Heart right ventricle (tissue), 16 donors: Measurements from ENCODE around the gene LRRC1. TPM values are rescaled to one million over a fixed set of nuclear protein-coding genes. Genes with fewer than 3 reads are reported as not detected.

Experiments
- ATAC-seq, 8 donors: fragments of 200-7000 bp; cut with Tn5 transposase; one replicate each; pipeline ENCODE4 v1.9.1; 2020; ENCODE audit warnings: mild to moderate bottlenecking in 8 of 8, moderate library complexity in 8 of 8, moderate number of reproducible peaks in 1 of 8
- DNase-seq, 2 donors: peaks; one replicate each; pipeline ENCODE4 v3.0.0-alpha.2; 2020
- H3K27ac ChIP-seq, 10 donors: fragments of 200-600 bp; sonication (generic) in 2 of 10; one replicate each; pipeline versions ENCODE4 v1.5.0 to v1.8.0; 2020 to 2022; ENCODE audit warnings: mild to moderate bottlenecking in 3 of 10
- H3K27me3 ChIP-seq, 7 donors: fragments of 200-600 bp; one replicate each; pipeline ENCODE4 v1.8.0; 2021 to 2022; ENCODE audit warnings: mild to moderate bottlenecking in 2 of 7
- H3K36me3 ChIP-seq, 9 donors: fragments of 200-600 bp; sonication (generic) in 1 of 9; one replicate each; pipeline versions ENCODE4 v1.5.0 to v1.8.0; 2020 to 2022; ENCODE audit warnings: mild to moderate bottlenecking in 2 of 9
- H3K4me1 ChIP-seq, 9 donors: fragments of 200-600 bp; sonication (generic) in 1 of 9; one replicate each; pipeline versions ENCODE4 v1.5.0 to v1.8.0; 2020 to 2022; ENCODE audit warnings: mild to moderate bottlenecking in 4 of 9
- H3K4me3 ChIP-seq, 10 donors: fragments of 200-600 bp; sonication (generic) in 2 of 10; one replicate each; pipeline versions ENCODE4 v1.5.0 to v1.8.0; 2020 to 2022; ENCODE audit warnings: mild to moderate bottlenecking in 7 of 10, moderate library complexity in 2 of 10
- H3K9me3 ChIP-seq, 11 donors: fragments of 200-600 bp in 10 of 11; sonication (generic) in 2 of 11; one replicate each; pipeline versions ENCODE4 v1.5.0 to v1.8.0; 2013 to 2022; ENCODE audit warnings: mild to moderate bottlenecking in 2 of 11, control low read depth in 1 of 11, moderate library complexity in 1 of 11
- CTCF ChIP-seq, 9 donors: fragments of 200-600 bp; sonication (generic) in 2 of 9; IDR thresholded peaks; one replicate each; pipeline versions ENCODE4 v1.5.0 to v1.8.0; 2021 to 2022; ENCODE audit warnings: antibody characterized with exemption in 9 of 9, mild to moderate bottlenecking in 5 of 9, moderate library complexity in 1 of 9
- WGBS, 2 donors: extraction: QIAGEN DNeasy Blood & Tissue Kit; methylation state at CpG; one replicate each; pipeline ENCODE4 v1.1.7; 2013; ENCODE audit warnings: inconsistent platforms in 1 of 2; 5-methylcytosine and 5-hydroxymethylcytosine counted together
- intact Hi-C, 10 donors: fragments of 100-400 bp; cut with DNase I; formaldehyde crosslinking; loops; one replicate each; pipeline versions ENCODE4 v1.11.1 to v1.14.2; 2022
- polyA plus RNA-seq, 2 donors: library from polyadenylated mRNA; stranded (reverse); fragments of 200-250 nt; gene quantifications; one replicate each; pipeline ENCODE4 v1.2.3, GENCODE V29; 2013
- total RNA-seq, 10 donors: library from RNA; stranded (reverse); fragmentation: NEBNext Ultra II Directional in 3 of 10; extraction: Animal tissue kit (Norgen Biotek cat#: 25700) in 3 of 10; gene quantifications; one replicate each; pipeline versions ENCODE4 v1.2.1 to v1.2.4, GENCODE V29; 2021 to 2023
- donor health status: Arrhythmogenic right ventricular cardiomyopathy.
- donor health status: ischemic (EF 13 %, LVEDD 7.1; RV severe dilation, severe dysfunction).
- donor health status: healthy with polysubstance abuse.
- donor health status: DM: no; HTN: yes; CAD: no.
- donor health status: DM: no; HTN: no; CAD: no.
- donor health status: ischemic (EF 25% LVEDD 6.9; RV normal size, moderate dysfunction).
- donor health status: ischemic (EF 25% LVEDD 5.7; RV mildly dilated, moderate dysfunction).
- donor health status: healthy.
- donor health status: DM: yes; HTN: yes; CAD: no.
- donor health status: Ischemic cardiomyopathy.
- donor health status: ischemic (EF 35%, LVEDD 5.7; RV mildly dilated, moderate dysfunction).
- donor health status: nonischemic (EF 11% LVEDD 7.7; RV severe dilation, severe dysfunction).
- donor health status: DM: yes; HTN: yes; CAD: no.
- donor health status: PGD.
- donor health status: ischemic (EF 29% LVEDD 5.4; RV normal size, mild dysfunction).
- donor health status: nonischemic (EF 23%, LVEDD 6.1; RV moderate dilation, normal function).

Gene LRRC1
- total and polyA plus RNA-seq, 12 donors = 1.2 to 7.5 (median 4.7) TPM

GRCh38 chr6:53912661-53913060 lies 117.9 kb downstream of the LRRC1 start:
- Histone ChIP-seq H3K4me1 (no peaks in the 10 kb centered on the region), H3K9me3 (no peaks in the 10 kb centered on the region), H3K4me3 (no peak overlapping the region), H3K27me3 (no peaks in the 10 kb centered on the region), H3K36me3 (peaks cover 0 to 17% (median 8%) of the 10 kb centered on the region in 9 donors), H3K27ac (no peak overlapping the region)
- intact Hi-C loops = no loop called here
- 95 to 100% methylated on average over 1 of the region's 1 CpG for WGBS, 2 donors
- no peak for ATAC-seq
- DNase-seq = no peak
- TF ChIP-seq CTCF (IDR thresholded peaks at IDR 0.05) = no peak

GRCh38 chr6:53913286-53913685 lies 118.5 kb downstream of the LRRC1 start:
- no peaks in the 10 kb centered on the region for H3K27me3 ChIP-seq
- no peak for ATAC-seq
- no peak overlapping the region for H3K4me3 ChIP-seq
- H3K36me3 ChIP-seq = peaks cover 0 to 17% (median 8%) of the 10 kb centered on the region in 9 donors
- TF ChIP-seq CTCF (IDR thresholded peaks at IDR 0.05) = no peak
- H3K9me3 ChIP-seq = no peaks in the 10 kb centered on the region
- no peak for DNase-seq
- no peak overlapping the region for H3K27ac ChIP-seq
- H3K4me1 ChIP-seq = no peaks in the 10 kb centered on the region
- intact Hi-C loops = no loop called here
- WGBS, 2 donors = 94 to 97% methylated on average over 1 of the region's 1 CpG

DNA sequence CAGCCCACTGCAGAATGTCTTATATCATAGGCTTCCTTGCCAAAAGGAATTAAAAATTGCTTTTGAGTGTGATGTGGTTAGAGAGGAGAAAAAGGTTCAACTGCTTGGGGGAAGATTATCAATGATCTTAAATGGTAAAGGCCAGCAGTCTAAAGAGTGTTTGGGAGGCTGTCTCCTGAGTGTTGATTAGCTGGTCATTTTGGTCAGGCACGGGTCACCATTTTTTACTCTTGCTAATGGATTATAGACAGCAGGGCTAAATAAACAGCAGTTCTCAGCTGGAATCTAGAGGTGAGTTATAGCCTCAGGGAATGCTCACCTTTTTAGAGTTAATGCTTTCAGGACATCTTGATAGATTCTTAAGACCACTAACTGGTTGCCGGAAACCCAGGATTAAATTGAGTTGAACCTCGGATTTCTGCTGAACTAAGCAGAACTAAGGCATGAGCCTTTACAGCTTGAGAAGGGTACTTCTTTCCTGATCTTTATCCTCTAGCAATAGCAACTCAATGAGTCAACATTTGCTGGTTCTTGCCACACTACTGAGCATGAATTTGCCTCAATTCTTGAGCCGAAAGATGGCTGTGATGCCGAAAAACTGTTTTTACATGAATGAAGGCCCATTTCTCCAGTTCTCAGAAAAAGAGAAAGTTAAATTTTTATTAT lies 120.4 kb downstream of the LRRC1 start:
- intact Hi-C loops = no loop called here
- no peak for TF ChIP-seq CTCF (IDR thresholded peaks at IDR 0.05)
- peaks cover 0 to 25% (median 8%) of the 10 kb centered on the region in 9 donors for H3K36me3 ChIP-seq
- H3K27ac ChIP-seq = no peak overlapping the region
- WGBS, 2 donors = 95% methylated on average over 5 of the region's 5 CpGs
- no peak for ATAC-seq
- no peak for DNase-seq
- no peaks in the 10 kb centered on the region for H3K27me3 ChIP-seq
- H3K4me1 ChIP-seq = no peaks in the 10 kb centered on the region
- no peak overlapping the region for H3K4me3 ChIP-seq
- H3K9me3 ChIP-seq = no peaks in the 10 kb centered on the region

DNA sequence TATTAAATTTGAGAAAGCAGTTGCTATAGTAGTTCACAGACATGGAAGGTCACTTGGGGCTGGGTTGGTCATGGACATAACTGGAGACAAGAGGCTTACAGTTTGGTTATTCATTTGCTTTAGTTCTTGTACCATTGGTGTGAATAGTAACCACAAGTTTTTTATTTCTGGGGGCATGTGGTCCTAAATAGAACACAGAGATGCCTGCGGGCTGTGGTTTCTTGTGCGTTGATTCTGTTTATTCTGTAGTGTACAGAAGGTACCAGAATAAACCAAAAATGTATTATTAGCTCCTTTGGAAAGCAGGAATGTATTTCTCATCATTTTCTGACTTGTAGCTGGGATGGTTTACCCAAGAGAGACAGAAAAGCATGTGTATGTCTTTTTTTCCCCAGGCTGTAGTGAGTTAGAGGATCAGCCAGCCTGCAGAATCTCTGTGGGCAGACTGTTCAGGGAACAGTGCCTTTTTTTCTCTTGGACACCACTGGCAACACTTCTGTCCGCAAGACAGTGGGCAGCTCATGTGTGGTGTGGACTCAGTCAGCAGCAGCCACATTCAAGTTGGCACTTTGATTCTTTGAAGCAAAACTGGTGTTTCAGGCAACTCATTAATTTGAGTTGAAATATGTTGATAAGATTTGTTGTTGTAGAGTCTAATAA lies 122.1 kb downstream of the LRRC1 start:
- WGBS, 2 donors = 83 to 87% methylated on average over 3 of the region's 3 CpGs
- no peaks in the 10 kb centered on the region for H3K4me1 ChIP-seq
- no peaks in the 10 kb centered on the region for H3K27me3 ChIP-seq
- intact Hi-C loops = no loop called here
- no peak for ATAC-seq
- no peaks in the 10 kb centered on the region for H3K9me3 ChIP-seq
- H3K27ac ChIP-seq = no peak overlapping the region
- peaks cover 0 to 34% (median 8%) of the 10 kb centered on the region in 9 donors for H3K36me3 ChIP-seq
- H3K4me3 ChIP-seq = no peak overlapping the region
- no peak for TF ChIP-seq CTCF (IDR thresholded peaks at IDR 0.05)
- DNase-seq = no peak
